NK-92 (cell line): Measurements from ENCODE around the gene CRYBG1.
"Not testable (repeated sequence)": the region's sequence is repeated elsewhere in the genome, so short reads cannot be mapped to it uniquely, and the experiment has no call there.

Experiments
- DNase-seq: peaks from one replicate; lab custom pipeline; 2025; ENCODE audit not compliant: unreplicated experiment; lab: John Stamatoyannopoulos, UW

The CRYBG1 gene

DNA sequence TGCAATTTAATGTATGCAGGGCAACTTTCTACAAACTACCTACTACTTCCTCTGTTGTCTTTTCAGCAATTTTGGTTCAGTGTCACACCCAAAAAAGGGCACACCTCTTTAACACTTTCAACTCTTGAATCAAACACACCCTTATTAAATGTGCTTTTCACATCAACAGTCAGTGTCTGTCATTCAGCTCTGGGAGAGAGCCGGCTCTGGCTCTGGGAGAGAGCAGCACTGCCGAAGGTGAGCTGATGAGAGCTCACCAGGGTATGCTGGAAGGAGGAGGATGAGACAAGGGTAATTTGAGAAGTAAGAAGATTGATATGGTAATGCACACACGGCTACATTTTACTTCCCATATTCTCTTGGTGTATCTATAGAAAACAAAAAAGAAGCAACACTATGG, 134.5 kb downstream of the CRYBG1 start:
- no peak for DNase-seq

DNA sequence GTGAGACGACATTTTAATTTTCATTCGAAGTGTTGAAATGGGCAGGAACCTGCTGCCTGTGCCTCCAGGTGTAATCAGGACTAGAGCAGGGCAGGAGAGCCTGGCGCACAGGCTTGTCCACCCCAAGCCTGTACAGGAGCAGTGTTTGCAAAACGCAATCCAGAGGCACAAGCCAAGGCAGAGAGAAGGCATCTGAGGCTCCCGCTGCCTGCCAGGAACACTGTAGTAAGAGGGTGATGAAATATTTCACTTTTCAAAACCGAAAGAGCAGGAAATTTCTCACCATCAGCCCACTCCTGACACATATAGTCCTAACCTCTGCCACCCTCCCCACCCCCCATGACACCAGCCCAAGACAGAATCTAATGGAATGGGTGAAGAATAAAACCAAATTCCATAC, 136.3 kb downstream of the CRYBG1 start:
- DNase-seq, result no peak

DNA sequence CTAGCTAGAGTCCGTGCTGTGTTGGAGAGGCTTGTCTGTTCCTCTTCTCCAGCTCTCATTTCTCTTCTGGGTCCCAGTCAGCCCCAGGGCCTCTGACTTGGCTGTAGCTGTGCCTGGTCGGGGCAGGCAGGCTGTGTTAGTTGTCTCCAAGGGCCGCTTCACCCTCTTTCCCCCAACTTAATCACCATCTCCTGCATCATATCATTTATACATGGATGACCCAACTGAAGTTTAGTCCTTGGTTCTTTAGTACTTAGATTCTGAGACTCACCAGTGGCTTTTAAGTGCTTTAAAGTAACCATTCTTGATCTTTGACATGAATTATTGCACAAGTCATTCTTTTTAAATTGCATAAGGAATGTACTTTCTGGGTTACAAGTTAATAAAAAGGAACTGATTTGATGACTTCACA, 141.4 kb downstream of the CRYBG1 start:
- DNase-seq, result no peak

DNA sequence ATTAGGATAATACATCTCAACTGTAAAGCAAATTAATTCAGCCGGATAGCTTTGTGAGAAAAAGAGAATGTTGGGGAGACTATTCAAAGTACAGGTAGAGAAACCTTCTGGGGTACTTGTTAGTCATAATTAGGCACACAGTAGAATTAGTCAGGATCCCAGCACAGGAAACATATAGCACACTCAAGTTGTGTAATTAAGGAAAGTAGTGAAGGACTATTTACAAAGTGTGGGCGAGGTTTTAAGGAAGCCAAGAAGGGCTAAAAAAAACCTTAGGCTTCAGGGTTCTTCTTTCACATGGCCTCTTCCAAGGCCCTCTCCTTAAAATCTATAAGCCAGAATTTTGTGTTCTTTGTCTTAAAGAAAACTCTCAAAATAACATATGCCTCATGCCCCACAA, 142.0 kb downstream of the CRYBG1 start:
- DNase-seq, result no peak

DNA sequence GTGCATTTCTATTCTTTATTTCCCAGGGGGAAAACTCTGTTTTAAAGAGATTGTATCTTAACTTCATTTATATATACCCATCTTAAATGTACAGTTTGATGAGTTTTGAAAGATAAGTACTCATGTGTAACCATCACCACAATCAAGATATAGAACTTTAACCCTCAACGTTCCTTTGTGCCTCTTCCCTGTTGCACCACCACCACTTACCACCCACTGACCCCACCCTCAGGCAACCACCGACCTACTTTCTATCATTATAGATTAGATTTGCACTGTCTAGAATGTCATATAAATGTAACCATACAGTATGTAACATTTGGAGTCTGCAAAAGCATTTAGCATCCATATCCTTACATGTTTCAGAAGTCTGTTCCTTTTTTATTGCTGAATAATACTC, 147.8 kb downstream of the CRYBG1 start:
- DNase-seq, result no peak

DNA sequence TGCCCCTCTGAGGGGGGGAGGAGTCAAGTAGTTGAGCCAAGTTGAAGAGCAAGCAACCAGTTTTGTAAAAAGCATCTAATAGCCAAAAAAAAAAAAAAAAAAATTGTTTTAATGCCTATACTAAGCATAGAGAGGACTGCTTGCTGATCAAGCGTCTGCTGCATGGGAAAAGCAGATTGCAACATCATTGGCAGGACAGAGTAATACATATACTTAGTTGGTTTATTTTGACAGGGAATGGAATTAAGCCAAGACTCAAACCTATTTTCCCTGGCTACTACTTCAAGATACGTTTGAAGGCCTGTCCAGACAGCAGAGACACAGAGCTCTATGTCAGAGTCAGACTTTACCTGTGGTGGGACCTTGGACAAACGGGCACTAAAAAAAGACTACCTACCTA, 148.3 kb downstream of the CRYBG1 start:
- no peak for DNase-seq

DNA sequence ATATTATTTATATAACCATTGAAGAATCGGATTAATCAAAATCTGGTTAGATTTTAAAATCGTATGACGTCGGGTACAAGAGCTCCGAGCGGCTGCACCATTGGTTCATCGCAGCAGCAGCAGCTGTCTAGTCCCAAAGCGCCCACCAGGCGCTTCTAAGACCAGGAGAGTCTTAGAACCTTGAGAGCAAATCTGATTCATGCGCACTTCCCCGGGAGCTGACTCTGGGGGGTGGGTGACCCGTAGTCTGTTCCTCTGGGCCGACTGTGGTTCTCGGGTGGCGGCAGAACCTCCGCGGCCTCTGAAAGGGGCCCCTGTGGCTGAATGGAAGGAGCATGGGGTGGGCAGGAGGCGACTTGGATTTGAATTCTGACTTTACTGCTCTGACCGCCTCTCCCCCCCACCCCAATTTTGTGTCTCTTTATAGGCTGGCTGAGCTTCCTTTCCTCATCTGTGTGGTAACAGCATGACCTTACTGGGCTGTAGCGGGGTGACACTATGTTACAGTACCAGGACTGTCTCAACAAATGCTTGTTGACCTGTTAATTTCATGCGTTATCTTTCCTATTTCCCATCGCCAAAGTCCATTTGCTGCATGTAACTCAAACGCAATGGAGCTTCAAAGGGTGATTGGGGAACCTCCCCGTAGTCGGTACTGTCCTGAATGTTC, 149.0 kb downstream of the CRYBG1 start:
- DNase-seq, result no peak

DNA sequence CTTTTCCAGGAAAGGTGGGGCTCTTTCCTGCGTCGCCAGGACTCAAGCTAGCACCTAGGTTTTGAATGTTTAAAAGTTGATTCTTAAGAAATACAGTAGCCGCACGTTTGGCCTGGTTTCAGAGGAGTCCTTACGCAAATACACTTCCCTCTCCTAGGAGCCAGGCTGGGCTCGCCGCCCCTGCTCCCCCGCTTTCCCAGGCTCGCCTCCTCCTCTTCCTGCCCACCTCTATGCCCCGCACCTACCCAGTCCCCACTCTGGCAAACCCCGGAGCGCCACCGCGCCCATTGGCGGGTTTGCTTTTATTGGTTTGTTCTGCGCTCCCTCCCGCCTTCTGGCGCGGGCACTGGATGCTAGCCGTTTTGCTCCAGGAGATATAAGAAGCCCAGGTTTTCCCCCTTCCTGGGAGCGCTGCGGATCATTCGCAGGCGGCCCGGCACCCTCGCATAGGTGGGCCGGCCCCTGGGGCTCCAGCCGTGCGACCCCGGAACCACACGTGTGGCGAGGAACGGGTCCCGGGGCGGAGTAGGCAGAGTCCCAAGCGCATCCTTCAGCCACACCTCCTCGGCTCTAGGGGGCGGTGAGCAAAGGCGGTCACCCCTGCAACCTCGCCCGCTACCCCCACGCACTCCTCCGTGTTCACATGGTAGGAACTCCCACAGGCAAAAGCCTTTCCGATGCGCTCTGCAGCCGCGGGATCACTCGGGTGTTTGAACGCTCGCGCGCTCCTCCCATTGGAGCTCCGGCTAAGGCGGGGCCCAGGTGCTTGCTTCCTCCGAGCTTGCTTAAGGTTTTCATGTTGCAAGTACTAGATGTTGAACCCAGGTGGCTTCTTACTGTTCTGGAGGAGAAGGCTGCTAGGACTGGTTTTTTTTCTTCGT, 149.8 kb downstream of the CRYBG1 start:
- no peak for DNase-seq

DNA sequence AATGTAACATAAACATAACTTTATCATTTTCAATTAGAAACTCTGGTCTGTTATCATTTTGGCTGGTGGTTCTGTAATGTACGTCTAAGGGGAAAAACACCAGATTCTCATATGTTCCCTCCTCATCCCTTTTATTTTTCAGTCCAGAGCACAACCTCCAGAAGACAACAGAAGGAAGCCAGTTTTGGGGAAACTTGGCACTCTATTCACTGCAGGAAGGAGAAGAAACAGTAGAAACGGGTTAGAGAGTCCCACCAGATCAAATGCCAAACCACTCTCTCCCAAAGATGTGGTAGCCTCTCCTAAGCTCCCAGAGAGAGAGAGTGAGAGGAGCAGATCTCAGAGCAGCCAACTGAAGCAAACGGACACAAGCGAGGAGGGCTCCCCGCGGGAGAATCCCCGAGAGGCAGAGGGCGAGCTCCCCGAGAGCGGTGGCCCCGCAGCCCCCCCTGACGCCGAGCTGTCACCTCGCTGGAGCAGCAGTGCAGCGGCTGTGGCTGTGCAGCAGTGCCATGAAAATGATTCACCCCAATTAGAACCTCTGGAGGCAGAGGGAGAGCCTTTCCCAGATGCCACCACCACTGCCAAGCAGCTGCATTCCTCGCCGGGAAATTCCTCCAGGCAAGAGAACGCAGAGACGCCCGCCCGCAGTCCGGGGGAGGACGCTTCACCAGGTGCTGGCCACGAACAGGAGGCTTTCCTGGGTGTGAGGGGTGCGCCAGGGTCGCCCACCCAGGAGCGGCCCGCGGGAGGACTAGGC, 151.0 kb downstream of the CRYBG1 start:
- no peak for DNase-seq

DNA sequence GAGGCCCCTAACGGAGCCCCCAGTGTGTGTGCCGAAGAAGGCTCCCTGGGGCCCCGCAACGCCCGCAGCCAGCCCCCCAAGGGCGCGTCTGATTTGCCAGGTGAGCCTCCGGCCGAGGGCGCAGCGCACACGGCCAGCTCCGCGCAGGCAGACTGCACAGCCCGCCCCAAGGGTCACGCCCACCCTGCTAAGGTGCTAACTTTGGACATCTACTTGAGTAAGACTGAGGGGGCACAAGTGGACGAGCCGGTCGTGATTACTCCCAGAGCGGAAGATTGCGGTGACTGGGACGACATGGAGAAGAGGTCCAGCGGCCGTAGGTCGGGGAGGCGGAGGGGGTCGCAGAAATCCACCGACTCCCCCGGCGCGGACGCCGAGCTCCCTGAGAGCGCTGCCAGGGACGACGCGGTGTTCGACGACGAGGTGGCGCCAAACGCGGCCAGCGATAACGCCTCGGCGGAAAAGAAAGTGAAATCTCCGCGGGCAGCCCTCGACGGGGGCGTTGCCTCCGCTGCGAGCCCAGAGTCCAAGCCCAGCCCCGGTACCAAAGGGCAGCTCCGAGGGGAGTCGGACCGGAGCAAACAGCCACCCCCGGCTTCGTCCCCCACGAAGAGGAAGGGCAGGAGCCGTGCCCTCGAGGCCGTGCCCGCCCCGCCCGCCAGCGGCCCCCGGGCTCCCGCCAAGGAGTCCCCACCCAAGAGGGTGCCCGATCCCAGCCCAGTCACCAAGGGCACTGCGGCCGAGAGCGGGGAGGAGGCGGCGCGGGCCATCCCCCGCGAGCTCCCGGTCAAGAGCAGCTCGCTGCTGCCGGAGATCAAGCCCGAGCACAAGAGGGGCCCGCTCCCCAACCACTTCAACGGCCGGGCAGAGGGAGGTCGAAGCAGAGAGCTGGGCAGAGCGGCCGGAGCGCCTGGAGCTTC, 151.8 kb downstream of the CRYBG1 start:
- DNase-seq, result no peak

DNA sequence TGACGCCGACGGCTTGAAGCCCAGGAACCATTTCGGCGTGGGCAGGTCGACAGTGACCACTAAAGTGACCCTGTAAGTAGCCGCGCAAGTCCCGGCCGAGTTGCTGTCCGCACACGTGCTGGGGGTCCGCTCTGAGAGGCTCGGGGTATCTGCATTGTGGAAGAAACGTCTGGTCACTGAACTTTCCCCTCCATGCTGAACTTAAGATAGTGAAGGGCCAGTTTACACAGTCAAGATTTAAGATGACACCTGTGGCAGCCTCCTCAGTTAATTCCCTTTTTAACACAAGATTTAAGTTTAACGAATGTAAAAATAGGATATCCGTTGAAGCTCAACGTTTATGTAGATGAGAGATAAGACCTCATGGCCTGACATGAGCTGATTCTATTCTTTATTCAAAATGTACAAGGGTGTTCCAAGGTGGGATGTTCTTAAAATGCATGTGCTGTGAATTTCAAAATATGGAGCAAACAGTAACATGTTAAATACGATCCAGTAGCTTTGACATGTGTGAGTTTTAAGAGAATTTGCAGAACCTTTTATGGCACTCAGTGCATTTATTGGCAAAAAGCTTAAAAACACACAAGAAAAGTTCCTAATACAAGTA, 152.6 kb downstream of the CRYBG1 start:
- no peak for DNase-seq

DNA sequence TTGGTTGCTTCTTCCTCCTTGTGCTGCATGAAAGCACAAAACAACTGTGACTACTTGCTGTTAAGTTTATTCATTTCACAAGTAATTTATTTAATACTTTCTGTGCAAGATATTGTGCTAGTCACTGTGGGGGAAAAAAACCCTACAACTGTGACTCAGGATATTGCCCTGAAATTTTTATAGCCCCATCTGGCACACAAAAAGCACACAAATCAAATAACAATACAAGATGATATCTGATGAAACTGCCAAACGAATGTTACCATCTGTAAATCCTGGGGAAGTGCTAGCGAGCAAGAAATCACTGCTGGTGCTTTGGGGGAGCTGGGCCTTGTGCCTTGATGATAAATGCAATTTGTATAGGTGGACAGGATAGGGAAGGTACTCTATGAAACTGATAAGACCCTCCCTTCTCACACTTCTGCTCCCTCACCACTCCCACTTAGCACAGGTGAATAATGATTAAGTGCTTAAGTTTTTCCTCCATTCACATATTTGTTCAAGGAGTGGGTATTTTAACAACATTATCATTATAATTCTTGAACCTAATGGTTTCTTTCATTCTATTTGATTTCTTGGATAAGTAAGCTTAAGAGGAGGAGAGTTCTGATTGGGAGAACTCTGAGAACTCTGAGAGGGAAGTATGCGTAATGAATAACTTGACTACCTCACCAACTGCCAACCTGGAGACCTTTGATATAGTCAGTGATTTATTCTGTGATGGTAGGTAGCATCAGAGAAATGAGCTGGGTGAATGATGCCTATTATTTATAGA, 153.5 kb downstream of the CRYBG1 start:
- DNase-seq, result no peak

DNA sequence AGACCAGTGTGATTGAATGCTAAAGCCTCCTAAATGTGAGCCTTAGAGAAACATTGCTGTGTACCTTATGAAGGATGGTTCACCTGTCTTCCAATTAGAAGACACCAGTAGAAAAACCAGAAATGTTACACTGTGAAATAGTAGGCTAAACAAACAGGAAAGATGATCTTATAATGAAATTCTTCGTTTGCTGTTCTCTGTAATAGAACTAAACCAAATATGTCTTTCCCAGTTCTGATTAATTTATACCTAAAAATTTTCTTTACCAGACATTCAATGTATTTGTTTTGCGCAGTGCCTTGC, 154.0 kb downstream of the CRYBG1 start:
- no peak for DNase-seq

DNA sequence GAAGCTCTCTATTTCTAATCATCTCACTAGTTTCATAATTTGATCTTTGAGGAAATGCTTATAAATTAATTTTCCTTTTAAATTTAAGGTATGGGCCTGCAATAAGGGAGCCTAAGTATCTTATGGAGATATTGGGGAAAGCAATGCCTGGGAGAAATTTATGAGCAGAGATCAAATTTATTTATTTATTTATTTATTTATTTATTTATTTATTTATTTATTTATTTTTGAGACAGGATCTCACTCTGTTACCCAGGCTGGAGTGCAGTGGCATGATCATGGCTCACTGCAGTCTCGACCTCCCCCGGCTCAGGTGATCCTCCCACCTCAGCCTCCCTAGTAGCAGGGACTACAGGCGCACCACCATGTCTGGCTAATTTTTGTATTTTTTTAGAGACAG, 155.1 kb downstream of the CRYBG1 start:
- not testable (repeated sequence) for DNase-seq

DNA sequence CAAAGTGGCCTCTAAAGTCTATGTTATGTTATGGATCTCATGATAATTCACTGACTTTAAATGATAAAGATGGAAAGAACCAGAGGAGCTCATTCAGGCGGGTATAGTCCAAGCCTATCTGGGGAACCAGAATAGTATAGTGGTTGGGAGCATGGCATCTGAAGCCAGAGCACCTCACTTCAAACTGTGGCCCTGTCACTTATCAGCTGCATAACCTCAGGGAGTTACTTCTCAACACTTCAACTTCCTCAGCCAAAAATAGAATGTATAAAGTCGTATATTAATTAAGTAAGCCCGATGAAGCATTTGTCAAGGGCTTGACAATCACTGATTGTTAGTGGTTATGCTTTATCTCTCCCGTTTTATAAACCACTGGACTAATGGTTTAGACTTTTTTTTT, 156.1 kb downstream of the CRYBG1 start:
- no peak for DNase-seq

DNA sequence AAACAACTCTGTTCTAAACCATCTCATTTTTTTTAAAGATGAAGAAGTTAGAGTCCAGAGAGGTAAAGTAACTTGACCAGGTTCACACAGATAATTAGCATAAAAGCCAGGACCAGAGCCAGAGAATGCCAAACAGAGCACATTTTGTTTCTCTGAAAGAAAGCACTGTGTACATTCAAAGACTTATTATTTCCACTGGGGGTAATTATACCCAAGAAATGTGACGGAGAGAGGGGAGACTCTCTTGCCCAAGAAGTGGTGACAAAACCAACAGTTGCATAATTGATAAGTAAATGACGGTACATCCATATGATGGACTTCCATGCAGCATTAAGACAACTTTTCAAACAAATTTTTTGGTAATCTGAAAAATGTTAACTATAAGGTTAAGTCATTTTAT, 157.2 kb downstream of the CRYBG1 start:
- no peak for DNase-seq

DNA sequence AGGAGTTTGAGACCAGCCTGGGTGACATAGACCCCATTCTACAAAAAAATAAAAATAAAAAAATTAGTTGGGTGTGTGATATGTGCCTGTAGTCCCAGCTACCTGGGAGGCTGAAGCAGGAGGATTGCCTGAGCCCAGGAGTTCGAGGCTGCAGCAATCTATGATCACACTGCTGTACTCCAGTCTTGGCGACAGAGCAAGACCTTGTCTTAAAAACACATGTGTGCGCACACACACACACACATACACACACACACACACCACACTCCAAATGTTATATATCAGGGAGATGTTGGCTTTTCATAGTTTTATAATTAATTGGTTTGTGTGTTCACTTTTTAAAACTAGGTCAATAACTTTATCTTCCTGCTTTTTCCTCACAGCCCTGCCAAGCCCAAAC, 158.2 kb downstream of the CRYBG1 start:
- no peak for DNase-seq

DNA sequence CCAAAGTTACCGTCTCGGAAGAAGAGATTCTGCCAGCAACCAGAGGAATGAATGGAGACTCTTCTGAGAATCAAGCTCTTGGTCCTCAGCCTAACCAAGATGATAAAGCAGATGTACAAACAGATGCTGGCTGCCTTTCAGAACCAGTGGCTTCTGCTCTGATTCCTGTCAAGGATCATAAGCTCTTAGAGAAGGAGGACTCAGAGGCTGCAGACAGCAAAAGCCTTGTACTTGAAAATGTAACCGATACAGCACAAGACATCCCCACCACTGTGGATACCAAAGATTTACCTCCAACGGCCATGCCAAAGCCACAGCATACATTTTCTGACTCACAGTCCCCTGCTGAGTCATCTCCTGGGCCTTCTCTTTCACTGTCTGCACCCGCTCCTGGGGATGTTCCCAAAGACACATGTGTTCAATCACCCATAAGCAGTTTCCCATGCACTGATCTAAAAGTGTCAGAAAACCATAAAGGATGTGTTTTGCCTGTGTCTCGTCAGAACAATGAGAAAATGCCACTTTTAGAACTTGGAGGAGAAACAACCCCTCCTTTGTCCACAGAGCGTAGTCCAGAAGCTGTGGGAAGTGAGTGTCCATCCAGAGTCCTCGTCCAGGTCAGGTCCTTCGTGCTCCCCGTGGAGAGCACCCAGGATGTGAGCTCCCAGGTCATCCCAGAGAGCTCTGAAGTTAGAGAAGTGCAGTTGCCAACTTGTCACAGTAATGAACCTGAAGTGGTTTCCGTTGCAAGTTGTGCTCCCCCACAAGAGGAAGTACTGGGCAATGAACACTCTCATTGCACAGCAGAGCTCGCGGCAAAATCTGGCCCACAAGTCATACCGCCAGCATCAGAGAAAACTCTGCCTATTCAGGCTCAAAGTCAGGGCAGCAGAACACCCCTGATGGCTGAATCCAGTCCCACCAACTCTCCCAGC, 159.2 kb downstream of the CRYBG1 start:
- DNase-seq, result peak; percentile 26
